Stimulated activated naive CD8-positive, alpha-beta T cell treated with anti-CD3 and anti-CD28 coated beads, Interleukin-15, Interleukin-2, amounts not matched to agents 100 ng/mL and 50 ng/mL, for 24 hours (primary cell): ENCODE measurements around the gene RPF1.

Experiments
- H3K27ac Mint-ChIP-seq: one replicate; pipeline ENCODE4 v1.8.0; 2021; ENCODE audit warnings: mild to moderate bottlenecking, mixed read lengths
- H3K27me3 Mint-ChIP-seq: one replicate; pipeline ENCODE4 v1.8.0; 2021; ENCODE audit warnings: mixed read lengths
- H3K36me3 Mint-ChIP-seq: one replicate; pipeline ENCODE4 v1.8.0; 2021; ENCODE audit warnings: low read depth, mixed read lengths
- H3K4me1 Mint-ChIP-seq: one replicate; pipeline ENCODE4 v1.8.0; 2021; ENCODE audit warnings: low read depth, mixed read lengths
- H3K4me3 Mint-ChIP-seq: one replicate; pipeline ENCODE4 v1.8.0; 2021; ENCODE audit warnings: mild to moderate bottlenecking, mixed read lengths
- H3K9me3 Mint-ChIP-seq: one replicate; pipeline ENCODE4 v1.8.0; 2021; ENCODE audit warnings: mixed read lengths

The RPF1 gene

DNA sequence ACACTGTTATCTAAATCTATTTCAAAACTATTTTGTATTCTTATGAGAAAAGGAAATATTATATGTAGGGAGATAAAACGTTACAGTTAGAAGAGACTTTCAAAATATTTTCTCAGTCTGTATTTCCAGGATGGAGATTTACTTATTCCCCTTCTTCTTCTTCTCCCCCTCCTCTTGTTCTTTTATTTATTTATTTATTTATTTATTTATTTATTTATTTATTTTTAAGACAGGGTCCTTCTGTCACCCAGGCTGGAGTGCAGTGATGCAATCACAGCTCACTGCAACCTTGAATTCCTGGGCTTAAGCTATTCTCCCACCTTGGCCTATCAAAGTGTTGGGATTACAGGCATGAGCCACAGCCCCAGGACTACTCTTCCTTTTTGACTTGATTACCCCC, 2.8 kb upstream of the RPF1 start:
- Mint-ChIP-seq H3K9me3 (peaks cover 16% of the 10 kb centered on the region), H3K4me3 (no peak overlapping the region), H3K4me1 (peaks cover 20% of the 10 kb centered on the region), H3K27me3 (peaks cover 49% of the 10 kb centered on the region), H3K36me3 (peaks cover 19% of the 10 kb centered on the region), H3K27ac (no peak overlapping the region)

DNA sequence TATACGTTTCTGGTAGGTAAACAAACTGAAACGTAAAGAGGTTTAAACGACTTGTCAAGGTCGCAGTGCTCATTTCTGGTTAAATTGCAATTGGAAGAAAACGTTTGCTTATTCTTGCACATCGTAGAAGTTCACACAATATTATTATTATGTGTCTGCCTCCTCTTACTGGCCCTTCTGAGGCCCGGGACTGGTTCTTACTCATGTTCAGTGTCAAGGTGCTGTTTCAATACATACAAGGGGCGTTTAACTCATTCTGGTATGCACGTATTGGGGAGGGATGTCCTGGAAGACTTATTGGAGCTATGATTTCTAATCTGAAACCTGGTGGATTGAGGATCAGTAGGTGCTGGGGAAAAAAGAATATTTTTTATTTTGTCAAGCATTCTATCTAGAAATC, 932 bp downstream of the RPF1 start:
- peak overlapping the region; percentile 100 for H3K4me3 Mint-ChIP-seq
- peaks cover 17% of the 10 kb centered on the region for H3K27me3 Mint-ChIP-seq
- H3K36me3 Mint-ChIP-seq = peaks cover 54% of the 10 kb centered on the region
- H3K9me3 Mint-ChIP-seq = peaks cover 16% of the 10 kb centered on the region
- peaks cover 43% of the 10 kb centered on the region for H3K4me1 Mint-ChIP-seq
- H3K27ac Mint-ChIP-seq = peak overlapping the region; percentile 70

DNA sequence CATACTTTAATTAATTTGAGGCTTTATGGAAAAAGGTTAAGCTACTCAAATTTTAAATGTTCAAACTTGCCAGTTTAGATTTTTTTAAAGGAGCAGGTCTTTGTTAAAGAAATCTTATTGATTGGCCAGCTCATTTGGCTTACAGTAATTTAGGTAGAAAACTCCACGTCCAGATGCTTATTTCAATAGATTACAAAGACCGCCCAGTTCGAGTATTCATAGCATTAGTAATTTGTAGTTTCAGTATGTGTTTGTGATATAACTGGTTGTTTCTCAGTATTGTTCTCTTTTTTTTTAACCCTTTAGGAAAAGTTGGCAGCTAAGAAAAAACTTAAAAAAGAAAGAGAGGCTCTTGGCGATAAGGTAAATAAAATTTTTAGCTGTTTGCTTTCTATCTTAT, 1.6 kb downstream of the RPF1 start:
- H3K4me1 Mint-ChIP-seq = peaks cover 46% of the 10 kb centered on the region
- peak overlapping the region; percentile 71 for H3K4me3 Mint-ChIP-seq
- peaks cover 59% of the 10 kb centered on the region for H3K36me3 Mint-ChIP-seq
- peaks cover 13% of the 10 kb centered on the region for H3K27me3 Mint-ChIP-seq
- peaks cover 16% of the 10 kb centered on the region for H3K9me3 Mint-ChIP-seq
- H3K27ac Mint-ChIP-seq = no peak overlapping the region

DNA sequence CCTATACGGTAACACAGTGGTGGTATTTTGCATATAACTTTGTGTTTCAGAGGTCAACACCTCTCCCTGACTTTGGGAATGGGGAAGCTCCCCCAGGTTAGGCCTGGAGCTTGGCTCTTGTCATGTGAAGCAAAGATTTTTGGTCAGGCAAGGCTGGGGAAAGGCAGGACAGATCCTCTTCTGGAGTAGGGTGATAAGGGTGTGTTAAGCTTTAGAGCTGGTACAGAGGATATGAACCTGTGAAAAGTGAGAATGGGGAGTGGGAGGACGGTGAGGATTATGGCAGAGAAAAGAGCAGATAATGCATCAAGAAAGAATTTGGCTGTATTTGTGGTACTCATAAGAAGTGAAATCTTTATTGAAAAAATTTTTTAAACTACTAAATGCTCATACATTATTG, 2.3 kb downstream of the RPF1 start:
- Mint-ChIP-seq H3K4me3 (peak overlapping the region; percentile 68), H3K4me1 (peaks cover 52% of the 10 kb centered on the region), H3K36me3 (peaks cover 65% of the 10 kb centered on the region), H3K27me3 (peaks cover 10% of the 10 kb centered on the region), H3K27ac (no peak overlapping the region), H3K9me3 (peaks cover 16% of the 10 kb centered on the region)

DNA sequence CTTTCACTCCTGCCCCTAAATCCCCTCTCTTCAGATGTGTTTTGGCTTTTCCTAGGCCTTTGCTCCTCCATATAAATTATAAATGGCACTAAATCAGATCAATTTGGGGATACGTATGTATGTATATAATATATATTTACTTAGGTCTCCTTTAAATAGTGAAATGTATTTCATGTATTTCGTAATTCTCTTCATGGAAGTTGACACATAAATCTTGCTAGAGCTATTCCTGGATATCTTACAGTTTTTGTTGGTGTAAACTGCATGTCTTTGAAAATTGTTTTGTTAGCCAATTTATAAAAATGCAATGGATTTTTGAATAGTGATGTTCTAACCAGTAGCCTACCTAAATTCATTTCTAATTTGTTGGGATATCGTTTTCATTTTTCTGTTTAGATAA, 9.0 kb downstream of the RPF1 start:
- Mint-ChIP-seq H3K9me3 (no peaks in the 10 kb centered on the region), H3K27me3 (no peaks in the 10 kb centered on the region), H3K4me3 (no peak overlapping the region), H3K36me3 (peaks cover 81% of the 10 kb centered on the region), H3K27ac (no peak overlapping the region), H3K4me1 (peaks cover 27% of the 10 kb centered on the region)

DNA sequence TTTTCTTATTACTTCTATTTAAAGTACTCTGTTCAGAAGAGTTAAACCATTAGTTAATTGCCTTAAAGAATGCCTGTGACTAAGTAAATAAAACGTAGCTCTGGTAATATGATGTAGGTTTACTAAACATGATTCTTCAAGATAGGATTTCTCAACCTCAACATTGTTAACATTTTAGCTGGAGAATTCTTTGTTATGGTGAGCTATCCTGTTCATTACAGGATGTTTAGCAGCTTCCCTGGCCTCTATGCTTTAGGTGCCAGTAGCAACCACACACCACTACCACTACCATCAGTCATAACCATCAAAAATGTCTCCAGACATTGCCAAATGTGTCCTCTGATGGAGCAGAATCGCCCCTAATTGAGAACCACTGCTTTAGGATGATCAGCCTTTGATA, 10.7 kb downstream of the RPF1 start:
- H3K4me3 Mint-ChIP-seq = no peak overlapping the region
- peaks cover 77% of the 10 kb centered on the region for H3K36me3 Mint-ChIP-seq
- peak overlapping the region; percentile 29 for H3K27ac Mint-ChIP-seq
- H3K9me3 Mint-ChIP-seq = no peaks in the 10 kb centered on the region
- no peaks in the 10 kb centered on the region for H3K27me3 Mint-ChIP-seq
- H3K4me1 Mint-ChIP-seq = peaks cover 20% of the 10 kb centered on the region

DNA sequence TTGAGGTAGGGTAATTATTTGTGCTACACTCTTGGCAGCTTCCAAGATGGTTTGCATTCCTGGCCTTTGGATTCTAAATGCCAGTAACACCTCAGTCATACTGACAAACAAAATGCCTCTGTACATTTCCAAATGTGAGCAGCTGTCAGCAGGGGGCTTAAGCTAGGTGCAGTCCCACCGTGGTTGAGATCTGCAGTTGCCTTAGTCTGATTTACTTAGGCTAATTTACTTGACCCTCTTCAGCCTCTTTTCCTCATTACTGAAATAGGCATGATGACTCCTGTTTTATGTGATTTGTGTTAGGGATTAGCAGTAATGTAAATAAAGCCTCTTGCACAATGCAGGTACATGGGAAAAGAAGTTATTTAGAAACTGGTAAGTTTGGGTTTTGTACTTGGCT, 13.7 kb downstream of the RPF1 start:
- Mint-ChIP-seq H3K27me3 (no peaks in the 10 kb centered on the region), H3K27ac (no peak overlapping the region), H3K36me3 (peaks cover 80% of the 10 kb centered on the region), H3K4me1 (peaks cover 7% of the 10 kb centered on the region), H3K4me3 (no peak overlapping the region), H3K9me3 (no peaks in the 10 kb centered on the region)

DNA sequence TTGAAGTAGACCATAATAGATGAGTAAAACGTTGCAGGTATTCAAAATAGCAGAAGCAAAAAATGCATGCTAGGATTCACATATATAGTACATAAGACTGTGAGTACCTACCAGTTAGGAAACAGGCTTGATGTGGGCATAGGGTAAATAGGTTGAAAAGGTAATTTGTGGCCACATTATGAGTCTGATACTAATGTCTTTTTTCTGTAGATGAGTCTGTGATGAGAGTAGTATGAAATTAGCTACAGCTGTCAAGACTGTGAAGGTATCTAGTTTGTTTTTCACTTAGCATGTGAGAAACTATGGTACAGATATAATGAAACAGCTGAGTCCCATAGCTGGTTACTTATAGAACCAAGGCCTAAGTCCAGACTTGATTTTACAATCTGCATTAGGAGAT, 14.7 kb downstream of the RPF1 start:
- Mint-ChIP-seq H3K27me3 (no peaks in the 10 kb centered on the region), H3K9me3 (no peaks in the 10 kb centered on the region), H3K27ac (no peak overlapping the region), H3K36me3 (peaks cover 86% of the 10 kb centered on the region), H3K4me3 (no peak overlapping the region), H3K4me1 (peaks cover 15% of the 10 kb centered on the region)

DNA sequence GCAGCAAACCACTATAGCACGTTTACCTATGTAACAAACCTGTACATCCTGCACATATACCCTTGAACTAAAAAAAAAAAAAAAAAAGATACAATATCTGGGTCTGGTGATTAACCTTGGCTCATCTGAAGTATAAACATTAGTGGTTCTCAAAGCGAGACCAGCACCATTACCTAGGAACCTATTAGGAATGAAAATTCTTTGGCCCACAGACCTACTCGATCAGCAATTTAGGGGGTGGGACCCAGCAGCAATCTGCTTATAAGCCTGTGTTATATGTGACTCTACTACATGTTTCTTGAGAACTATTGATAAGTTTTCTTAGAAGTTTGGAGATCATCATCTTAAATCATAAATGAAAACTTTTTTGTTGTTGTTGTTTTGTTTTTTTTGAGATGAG, 17.4 kb downstream of the RPF1 start:
- Mint-ChIP-seq H3K4me1 (peaks cover 29% of the 10 kb centered on the region), H3K9me3 (no peaks in the 10 kb centered on the region), H3K36me3 (peaks cover 87% of the 10 kb centered on the region), H3K4me3 (no peak overlapping the region), H3K27ac (no peak overlapping the region), H3K27me3 (no peaks in the 10 kb centered on the region)

DNA sequence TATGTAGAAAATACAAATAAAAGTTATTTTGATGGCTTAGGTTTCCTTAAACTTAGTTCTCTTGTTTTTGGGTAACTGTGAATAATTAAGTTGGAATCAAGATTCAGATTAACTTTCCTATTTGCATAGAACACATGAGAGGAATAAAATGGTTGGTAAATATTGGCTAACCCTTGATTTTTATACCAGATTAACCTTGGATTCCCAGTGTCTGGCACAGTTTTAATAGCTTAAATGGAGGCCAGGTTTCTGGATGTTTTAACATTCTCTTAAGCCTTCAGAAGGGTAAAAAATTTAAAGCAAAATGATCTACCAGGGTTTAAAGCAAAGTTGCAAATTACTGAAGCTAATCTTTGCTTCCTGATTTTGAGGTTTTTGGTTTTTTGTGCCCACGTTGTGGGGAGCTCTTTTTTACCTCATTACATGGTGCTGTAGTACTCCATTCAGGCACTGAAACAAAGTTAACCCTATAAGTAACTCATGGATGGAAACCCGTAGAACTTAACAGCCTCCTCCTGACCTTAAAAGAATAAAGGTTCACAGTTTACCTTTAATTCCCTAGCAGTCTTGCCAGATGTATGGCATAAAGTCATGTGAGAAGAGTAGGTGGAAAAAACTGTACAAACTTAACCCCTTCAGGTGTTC, 18.7 kb downstream of the RPF1 start:
- Mint-ChIP-seq H3K27ac (peak overlapping the region; percentile 68), H3K4me1 (peaks cover 39% of the 10 kb centered on the region), H3K9me3 (no peaks in the 10 kb centered on the region), H3K4me3 (no peak overlapping the region), H3K36me3 (peaks cover 79% of the 10 kb centered on the region), H3K27me3 (no peaks in the 10 kb centered on the region)

DNA sequence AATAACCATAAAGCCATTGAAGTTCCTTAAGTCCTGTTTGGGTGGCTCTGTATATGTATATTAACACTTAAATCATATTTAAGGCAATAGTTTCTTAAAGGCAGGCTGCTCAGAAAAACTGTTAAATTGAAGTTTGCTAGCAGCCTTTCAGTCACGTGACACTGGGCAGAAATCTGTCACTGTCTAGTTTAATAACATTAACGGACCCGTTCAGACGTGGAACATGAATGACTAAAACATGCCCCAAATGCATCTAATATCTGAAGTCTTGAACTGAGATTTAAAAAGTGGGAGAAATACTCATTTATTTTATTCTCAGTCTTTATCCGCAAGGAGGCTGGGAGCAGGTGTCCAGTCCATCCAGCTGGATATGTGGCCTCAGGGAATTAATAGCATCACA, 23.9 kb downstream of the RPF1 start:
- Mint-ChIP-seq H3K27me3 (no peaks in the 10 kb centered on the region), H3K4me1 (peaks cover 64% of the 10 kb centered on the region), H3K36me3 (peaks cover 50% of the 10 kb centered on the region), H3K9me3 (no peaks in the 10 kb centered on the region), H3K4me3 (peak overlapping the region; percentile 4), H3K27ac (peak overlapping the region; percentile 16)

DNA sequence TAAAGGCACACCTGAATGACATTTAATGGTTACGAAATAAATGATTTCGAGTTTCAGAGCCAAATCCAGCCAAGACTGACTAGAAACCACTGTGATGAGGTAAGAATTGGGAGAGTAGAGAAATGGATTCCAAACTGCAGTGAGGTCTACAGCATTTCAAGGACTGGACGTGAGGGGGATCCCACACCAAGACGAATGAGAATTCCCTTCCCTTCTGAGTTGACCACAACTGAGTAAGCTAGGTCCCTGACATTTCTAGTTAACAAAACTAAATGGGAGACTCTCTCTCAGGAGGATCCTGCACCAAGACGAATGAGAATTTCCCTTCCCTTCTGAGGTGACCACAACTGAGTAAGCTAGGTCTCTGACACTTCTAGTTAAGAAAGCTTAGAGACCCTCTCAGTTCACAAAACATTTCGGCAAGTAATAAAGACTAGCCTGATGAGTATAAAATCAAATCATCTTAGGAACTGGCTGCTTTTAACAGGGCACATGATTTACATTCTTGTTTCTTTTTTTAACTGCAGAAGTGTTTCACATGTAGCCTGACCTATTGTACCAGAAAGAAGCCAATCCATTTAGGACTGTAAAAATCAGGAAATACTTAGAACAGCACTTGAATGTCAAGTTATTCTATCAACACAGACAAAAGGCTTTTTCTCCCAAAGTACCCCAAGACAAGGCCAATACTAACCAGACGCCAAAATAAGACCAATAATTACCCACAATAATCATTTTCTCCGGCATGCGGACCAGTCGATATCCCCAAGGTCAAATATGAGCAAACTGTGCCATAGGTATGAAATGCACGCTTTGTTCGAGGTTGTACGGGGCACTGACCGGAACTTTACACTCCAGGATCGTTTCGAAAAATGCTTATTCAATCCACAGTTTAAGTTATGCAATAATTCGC, 25.8 kb downstream of the RPF1 start:
- H3K27me3 Mint-ChIP-seq = no peaks in the 10 kb centered on the region
- peaks cover 4% of the 10 kb centered on the region for H3K9me3 Mint-ChIP-seq
- H3K4me1 Mint-ChIP-seq = peaks cover 62% of the 10 kb centered on the region
- H3K27ac Mint-ChIP-seq = peak overlapping the region; percentile 97
- H3K4me3 Mint-ChIP-seq = peak overlapping the region; percentile 93
- H3K36me3 Mint-ChIP-seq = peaks cover 45% of the 10 kb centered on the region

DNA sequence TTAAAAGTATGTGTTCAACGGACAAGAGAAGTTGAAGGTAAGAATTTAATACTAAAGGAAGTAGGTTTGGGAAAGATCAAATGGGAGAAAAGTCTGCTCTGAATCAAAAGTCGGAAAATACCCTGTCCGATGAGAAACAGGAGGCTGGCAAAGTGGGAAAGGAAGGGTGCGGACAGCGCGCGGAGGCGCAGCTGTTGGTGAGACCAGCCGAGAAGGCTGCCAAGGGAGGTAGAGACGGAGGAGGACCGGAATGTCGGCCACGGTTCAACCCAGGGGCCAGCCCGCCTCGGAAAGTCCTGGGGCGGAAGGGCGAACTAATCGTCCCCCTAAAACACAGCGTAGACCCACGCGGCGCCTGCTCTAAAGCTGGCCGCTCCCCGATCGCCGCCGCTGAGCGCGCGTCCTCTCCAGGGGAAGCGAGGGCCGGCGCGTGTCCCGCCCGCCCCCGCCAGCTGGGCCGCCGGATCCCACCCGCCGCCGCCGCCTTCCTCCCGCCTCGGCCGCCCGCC, 26.5 kb downstream of the RPF1 start:
- H3K4me3 Mint-ChIP-seq = peak overlapping the region; percentile 93
- H3K36me3 Mint-ChIP-seq = peaks cover 38% of the 10 kb centered on the region
- peaks cover 58% of the 10 kb centered on the region for H3K4me1 Mint-ChIP-seq
- H3K27me3 Mint-ChIP-seq = no peaks in the 10 kb centered on the region
- peak overlapping the region; percentile 97 for H3K27ac Mint-ChIP-seq
- peaks cover 4% of the 10 kb centered on the region for H3K9me3 Mint-ChIP-seq

DNA sequence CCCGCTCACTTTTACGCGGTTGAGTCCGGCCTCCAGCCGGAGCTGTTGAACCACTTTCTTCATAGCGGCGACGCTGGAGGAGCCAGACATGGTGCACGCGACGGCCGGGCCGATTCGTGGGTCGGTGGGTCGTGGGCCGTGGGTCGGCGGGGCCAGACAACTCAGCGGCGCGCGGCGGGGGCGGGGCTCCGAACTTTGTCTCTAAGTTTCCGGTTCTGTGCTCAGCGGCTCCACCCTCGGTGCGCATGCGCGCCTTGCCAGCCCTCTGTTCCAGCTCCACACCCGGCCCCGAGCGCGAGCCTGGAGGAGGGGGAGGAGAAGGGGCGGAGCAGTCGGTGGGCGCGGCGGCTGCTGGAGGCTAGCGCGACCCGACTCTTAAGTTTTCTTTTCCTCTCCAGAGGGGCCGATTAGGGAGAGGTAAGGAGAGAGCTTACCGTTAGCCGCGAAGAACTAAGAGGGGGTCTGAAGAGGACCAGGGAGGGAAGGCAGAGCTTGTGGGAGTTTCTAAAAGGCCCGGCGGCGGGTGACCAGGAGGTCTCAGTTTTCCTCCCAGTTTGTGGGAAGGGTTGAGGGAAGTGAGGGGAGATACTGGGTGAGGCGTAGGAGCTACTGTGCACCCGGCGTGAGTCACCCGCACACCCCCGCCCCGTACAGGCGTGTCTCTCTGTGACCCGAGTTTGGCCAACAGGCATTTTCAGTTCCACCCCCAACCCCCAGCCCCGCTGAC, 27.1 kb downstream of the RPF1 start, which contains the start of the genes GNG5 and SPATA1:
Gene GNG5 (minus strand): TSS at position 580 of the 727 bp plus-strand sequence. CDS start 490 bp downstream, at position 90.
Gene SPATA1 (plus strand): TSS at position 385 of the 727 bp plus-strand sequence. CDS start 9,974 bp downstream, outside the sequence.
- peaks cover 31% of the 10 kb centered on the region for H3K36me3 Mint-ChIP-seq
- peaks cover 52% of the 10 kb centered on the region for H3K4me1 Mint-ChIP-seq
- no peaks in the 10 kb centered on the region for H3K27me3 Mint-ChIP-seq
- peak within 1 kb of the TSS; percentile 97 for H3K27ac Mint-ChIP-seq
- peaks cover 4% of the 10 kb centered on the region for H3K9me3 Mint-ChIP-seq
- H3K4me3 Mint-ChIP-seq = peak within 1 kb of the TSS; percentile 93
